GM18498 (cell line): Measurements from ENCODE around the gene LSMEM2.
A peak's percentile ranks its signal among the peaks of the same experiment; 100 is the strongest.
"Not testable (repeated sequence)": the region's sequence is repeated elsewhere in the genome, so short reads cannot be mapped to it uniquely, and the experiment has no call there.

Experiments used
- ATAC-seq: cut with Tn5 transposase; IDR thresholded peaks from one replicate; pipeline ENCODE4 v1.9.1; 2021; ENCODE audit warnings: mild to moderate bottlenecking, moderate library complexity; ENCODE audit not compliant: unreplicated experiment

LSMEM2 gene

DNA sequence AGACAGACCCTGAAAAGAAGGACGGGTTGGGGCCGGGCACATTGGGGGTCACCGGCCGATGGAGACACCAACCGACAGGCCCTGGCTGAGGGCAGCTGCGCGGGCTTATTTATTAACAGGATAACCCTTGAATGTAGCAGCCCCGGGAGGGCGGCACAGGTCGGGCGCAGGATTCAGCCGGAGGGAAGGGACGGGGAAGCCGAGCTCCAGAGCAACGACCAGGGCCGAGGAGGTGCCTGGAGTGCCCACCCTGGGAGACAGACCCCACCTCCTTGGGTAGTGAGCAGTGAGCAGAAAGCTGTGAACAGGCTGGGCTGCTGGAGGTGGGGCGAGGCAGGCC lies 2.2 kb upstream of the LSMEM2 start:
- no peak for ATAC-seq

DNA sequence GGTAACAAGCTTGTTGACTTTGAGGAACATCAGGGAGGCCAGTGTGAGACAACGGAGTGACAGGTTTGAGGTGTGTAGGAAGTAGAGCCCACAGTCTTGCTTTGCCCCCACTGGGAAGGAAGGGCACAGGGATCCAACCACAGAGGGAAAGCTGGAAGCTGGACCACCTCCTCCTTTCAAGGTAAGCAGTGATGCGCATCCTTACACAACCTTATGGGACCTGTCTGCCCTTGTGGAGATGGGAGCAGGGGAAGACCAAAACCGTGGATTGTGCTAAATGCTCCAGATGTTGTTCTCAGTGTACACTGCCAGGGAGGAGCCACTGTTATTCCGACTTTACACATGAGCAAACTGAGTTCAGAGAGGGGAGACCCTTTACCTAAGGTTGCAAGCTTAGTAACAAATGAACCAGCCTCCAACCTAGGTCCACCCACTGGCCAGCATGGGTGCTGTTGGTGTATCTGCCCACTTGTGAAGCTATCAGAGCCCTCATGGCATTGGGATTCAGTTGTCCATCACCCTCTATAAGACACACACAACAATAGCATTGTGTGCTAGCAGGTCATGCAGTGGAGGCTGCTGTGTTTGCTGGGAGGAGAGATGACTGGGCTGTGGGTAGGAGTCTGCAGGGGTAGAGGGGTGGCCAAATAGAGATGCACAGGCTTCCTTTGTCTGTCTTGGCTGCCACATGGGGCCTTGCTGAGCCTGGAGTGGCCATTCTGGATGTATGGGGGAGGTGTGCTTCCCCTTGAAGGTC lies 586 bp upstream of the LSMEM2 start:
- no peak for ATAC-seq

DNA sequence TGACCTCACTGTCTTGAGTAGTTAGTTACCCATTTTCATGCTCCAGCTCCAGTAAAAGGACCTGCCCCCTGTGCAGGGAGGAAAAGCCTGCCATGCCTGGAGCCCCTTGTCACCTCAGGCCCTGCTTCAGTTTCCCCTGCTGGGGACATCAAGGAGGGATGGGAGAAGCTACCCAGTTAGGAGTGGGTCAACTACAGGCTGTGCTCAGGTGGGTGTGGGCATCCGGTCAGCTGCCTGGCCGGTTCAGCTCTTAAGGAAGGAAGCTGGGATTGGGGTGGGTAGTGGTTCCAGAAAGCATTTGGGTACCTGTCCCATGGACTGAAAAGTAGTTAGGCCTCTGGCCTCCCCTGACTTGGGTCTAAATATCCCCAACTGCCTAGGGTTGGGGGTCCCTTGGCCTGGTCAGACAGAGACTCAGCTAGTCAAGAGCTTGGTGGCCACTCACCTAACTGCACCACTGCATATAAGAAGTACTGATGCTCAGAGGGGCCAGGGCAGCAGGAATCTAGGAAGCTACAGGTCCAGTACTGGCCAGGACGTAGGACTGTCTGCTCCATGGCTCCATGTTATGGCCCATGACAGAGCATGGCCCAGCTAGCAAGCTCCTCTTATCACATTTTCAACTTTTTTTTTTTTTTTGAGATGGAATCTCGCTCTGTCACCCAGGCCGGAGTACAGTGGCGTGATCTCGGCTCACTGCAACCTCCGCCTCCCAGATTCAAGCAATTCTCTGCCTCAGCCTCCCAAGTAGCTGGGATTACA lies 549 bp downstream of the LSMEM2 start:
- ATAC-seq, result no peak

DNA sequence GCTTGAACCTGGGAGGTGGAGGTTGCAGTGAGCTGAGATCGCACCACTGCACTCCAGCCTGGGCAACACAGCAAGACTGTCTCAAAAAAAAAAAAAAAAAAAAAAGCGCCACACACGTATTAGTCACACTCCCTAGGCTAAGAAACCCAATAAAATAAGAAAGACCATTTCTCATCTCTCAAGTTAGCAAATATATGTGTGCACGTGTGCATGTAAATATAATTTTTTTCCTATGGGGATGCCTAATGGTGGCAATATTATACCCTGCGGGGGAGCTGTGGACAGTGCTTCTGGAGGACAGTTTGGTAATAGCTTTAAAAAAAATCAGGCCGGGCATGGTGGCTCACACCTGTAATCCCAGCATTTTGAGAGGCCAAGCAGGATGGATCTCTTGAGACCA lies 5.2 kb downstream of the LSMEM2 start:
- not testable (repeated sequence) for ATAC-seq

DNA sequence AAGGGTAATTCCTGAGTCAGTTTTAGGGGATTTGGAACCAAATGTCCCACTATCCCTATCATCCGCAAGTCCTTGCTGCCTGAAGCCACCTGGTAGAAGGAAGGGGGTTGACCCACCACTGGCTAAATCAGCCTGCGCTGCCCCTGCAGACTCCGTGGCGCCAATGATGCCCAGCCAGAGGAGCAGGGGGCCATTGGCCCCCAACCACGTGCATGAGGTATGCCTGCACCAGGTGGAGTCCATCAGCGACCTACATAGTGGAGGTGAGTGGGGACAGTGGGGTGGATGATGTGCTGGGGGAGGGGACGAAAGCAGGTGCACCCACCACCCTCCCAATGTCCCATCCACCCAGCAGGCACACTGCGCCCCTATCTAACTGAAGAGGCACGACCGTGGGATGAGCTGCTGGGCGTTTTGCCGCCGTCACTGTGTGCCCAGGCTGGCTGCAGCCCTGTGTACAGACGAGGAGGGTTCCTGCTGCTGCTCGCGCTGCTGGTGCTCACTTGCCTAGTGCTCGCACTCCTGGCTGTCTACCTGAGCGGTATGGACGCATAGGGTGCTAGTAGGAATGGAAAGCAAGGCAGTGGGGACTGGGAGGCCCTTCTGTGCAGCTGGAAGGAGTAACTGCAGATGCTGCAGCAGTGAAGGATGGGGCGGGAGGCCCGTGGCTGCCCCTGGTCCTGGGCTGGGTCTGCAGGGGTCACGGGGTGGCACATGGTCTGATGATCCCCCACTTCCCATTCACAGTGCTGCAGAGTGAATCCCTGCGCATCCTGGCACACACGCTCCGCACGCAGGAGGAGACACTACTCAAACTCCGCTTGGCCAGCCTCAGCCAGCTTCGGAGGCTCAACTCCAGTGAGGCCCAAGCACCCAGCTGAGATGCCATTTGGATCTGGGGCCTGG lies 7.7 kb downstream of the LSMEM2 start:
- no peak for ATAC-seq

DNA sequence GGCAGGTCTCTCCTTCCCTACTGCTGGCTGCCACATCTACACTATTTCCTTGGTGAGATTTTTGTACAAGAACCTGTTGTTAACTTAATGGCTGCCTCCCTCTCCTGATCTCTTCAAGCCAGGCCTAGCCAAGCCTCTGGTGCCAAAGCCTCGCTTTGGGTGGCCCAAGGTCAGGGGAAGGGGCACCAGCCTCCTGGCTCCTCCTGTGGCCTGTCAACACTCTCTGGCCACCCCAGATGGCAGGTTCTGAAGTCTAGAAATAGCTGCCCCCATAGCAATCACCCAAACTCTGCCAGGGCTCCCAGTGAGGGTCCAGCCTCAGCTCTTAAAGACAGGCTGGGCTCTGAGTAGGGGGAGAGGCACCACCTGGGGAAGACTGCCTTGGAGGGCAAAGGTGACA lies 8.4 kb downstream of the LSMEM2 start:
- ATAC-seq, result no peak

DNA sequence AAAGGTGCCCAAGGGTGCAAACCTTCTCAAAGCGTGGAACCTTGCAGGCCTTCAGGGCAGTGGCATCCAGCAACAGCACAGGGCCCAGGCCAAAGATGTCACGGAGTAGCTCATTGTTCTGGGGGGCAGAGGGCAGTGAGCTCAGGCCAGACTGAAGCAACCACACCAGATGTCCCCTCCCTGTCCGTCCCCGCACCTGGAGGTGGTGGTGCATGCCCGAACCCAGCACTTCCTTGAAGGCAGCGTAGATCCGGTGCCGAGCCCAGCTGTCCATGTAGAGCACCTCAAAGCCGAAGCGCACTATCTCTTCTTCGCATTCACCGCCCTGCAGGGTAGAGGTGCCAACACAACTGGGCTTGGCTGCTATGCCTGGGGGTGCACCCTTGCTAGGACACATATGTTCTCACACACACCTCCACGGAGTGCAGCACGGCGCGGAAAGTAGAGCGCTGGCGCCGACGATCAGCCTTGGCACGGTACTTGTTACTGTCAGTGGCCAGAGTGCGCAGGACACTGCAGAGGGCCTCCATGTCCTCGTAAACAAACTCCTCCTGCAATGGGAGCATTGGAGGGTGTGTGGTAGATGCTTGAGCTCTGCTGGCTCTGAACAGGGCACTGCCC lies 9.6 kb downstream of the LSMEM2 start:
- no peak for ATAC-seq

DNA sequence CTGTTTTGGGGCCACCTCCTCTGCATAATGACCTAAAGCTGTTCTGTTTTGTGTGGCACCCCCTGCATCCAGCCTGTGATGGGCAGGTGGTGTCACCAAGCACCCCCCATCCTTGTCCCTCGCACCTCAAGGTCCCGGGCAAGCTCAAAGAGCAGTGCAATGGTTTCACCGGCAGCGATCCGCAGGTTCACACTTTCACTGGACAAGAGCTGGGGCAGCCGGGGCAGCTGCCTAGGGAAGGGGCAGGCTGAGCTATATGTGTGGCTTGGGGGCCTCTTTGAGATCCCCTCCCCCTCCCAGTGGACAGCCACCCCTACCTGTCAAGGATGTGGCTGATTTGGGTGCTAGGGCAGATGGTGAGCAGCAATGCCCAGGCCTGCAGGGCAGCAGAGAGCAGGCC lies 10.2 kb downstream of the LSMEM2 start:
- ATAC-seq, result no peak

DNA sequence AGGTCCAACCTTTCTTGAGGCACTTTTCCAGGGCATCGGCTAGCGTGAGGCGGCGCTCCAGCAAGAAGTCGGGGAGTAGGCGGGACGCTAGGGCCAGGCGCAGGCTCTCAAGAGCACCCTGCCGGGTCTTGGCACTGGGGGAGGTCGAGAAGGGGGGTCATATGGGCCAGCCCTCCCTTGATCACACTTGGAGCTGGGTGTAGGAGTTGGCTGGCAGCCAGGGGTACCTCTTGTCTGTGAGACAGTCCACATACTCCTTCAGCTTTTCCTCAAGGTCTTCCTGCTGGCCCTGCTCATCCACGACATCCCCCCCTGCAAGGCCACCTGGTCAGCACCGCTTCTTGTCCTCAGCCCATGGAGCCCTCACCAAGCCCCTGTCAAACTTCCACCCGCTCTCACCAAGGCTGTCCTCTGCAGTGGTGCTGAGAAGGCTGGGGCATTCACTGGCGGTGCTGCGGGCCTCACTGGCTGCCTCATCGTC lies 11.3 kb downstream of the LSMEM2 start:
- no peak for ATAC-seq

DNA sequence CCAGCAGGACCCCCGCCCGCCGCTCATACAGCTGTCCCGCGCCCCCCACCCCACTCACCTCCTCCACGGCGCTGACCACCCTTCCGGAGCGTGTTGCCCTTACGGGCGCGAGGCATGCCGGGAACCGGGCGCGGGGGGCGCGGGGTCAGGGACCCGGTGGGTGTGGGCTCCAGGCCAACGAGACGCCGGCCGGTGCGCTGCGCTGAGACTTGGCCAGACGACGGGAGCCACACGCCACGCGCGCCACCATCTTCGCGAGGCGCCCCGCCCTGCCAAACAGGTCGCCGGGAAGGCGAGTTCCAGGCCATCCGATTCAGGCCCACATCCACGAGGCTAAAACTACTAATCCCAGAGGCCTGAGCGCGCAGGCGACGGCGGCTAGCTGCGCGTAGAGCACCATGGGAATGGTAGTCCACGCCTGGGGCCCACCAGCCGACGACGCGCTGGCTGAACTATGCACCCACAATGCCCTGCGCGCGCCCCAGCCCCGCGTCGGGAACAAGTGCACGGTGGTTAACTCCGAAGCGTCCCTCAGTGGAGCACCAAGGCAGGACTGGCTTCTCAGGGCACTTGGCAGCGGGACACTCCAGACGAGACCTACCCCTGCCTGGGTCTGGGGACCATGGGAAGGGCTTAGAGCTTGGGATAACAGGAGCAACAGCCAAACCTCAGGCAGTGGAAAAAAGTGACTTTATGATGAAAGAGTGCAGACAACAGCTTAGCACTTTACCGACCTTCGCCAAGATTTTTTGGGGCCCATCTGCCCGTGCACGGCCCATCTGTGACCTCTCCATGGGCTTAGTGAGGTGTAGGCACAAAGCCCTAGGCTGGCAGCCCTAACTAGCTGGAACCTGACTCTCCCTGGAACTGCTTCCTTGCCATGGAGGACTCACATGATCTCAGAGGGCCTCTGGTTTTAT lies 13.5 kb downstream of the LSMEM2 start, which contains the start of gene IFRD2:
IFRD2 (minus strand) TSS at position 271 of the 920 bp plus-strand sequence; CDS start at position 116, 155 bp downstream.
- peak; percentile 95 for ATAC-seq

DNA sequence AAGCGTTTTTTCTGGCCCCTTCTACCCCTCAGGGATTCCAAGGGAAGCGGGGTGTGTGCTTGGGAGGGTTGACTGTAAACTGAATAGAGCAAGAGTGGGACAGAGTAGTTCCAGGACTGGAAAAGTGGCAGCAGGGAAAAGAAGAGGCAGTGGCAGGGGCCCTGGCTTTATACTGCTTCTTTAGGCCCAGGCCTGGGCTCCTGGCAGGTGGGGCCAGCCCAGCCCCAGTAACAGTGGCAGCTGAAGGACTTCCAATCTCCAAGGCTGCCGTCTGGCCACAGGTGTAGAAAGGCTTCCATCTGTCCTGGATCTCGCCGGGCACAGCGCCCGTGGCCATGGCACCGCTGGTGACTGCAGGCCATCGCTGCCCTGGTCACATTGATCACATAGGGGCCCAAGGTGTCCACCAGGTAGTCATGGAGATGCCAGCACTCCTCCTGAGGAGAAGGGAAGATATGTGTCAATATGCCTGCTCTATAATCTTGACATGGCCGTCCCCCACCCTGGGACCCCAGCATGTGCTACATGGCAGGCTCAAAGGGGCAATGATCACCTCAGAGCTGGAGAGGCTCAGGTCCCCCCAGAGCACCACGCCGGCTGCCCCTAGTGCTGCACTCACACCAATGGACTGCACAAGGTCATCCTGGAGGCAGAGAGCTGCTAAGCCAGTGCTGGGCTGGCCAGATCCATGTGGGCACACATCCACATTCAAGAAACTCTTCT lies 14.4 kb downstream of the LSMEM2 start:
- ATAC-seq, result no peak

DNA sequence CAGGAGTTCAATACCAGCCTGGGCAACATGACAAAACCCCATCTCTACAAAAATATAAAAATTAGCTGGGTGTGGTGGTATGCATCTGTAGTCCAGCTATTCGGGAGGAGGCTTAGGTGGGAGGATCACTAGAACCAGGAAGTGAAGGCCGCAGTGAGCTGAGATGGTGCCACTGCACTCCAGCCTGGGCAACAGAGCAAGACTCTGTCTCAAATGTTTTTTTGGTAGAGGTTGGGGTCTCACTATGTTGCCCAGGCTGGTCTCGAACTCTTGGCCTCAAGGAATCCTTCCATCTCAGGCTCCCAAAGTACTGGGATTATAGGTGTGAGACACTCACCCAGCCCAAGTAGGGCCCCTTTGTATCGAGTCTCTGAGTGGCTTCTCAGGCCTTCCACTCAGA lies 15.2 kb downstream of the LSMEM2 start:
- ATAC-seq, result no peak

DNA sequence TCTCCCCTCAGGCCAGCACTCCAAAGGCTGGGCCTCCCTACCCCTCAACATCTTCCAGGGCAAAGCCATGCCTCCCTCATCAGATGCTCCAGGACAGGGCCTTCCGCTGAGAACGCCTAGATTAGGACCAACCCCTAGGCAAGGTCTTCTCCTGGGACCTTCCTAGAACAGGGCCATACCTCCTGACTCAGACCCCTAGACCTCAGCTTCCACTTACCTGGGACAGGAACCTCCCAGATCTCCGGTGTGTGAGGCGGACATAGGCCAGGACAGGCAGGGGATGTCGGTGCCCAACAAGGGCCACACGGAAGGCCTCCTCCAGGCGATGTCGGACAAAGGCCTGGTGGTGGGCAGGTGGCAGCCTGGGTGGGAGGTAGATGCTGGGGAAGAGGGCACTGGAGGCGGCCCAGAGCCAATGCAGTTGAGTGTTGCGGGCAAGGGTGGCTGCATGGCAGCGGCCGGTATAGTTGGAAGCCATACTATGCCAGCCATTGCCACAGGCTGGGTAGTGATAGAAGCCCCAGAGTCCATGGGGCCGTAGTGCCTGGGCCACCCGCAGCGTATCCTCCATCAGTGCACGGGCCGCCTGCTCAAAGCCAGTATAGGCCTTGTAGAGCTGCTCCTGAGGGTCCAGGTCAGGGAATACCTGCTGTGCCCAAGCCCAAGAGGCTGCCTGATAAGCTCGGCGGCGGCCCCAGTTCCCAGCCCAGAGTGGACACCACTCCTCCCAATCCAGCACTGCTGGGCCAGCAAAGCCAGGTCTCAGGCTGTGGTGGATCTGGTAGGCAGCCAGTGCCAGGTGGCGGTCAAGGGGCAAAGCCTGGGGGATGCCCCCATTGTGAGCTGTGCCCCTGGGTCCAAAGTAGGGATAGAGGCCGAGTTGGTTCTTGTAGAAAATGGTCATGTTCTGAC lies 15.9 kb downstream of the LSMEM2 start:
- no peak for ATAC-seq

DNA sequence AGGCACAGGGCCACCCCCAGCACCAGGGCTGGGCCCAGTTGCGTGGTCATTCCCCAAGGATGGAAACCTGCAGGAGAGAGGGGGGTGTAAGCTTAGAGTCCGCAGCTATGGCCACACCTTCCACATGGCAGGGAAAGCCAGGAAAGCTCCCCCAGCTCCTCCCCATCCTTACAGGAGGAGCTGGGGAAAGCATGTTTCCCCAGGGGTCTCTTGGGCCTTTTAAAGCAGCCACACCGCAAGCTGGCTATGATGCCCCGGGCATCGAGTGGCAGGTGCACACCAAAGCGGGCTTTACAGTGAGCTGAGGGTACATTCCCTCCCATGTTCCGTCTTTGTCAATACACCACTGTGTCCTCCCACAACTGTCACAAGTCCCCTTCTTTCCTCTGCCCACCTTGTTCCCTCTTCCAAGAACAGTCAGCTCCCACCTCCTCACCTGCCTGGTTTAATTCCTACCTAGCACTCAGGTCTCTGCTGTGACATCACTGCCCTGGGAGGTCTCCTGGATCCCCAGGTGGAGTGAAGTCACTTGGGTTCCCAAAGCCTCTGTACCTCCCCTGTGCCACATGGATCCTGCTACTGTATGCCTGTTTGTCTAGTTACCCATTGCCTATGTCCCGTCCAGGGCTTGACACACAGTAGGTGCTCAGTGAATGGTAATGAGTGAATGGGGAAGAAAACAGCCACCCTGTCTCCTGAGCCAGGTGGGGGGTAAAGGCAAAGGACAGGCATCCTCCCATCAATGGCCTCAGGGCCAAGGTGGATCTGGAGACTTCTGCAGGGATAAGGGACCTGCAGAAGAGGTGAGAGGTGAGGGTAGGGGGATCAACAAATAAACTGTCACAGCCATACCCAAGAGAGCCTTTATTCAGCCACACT lies 16.9 kb downstream of the LSMEM2 start:
- no peak for ATAC-seq

DNA sequence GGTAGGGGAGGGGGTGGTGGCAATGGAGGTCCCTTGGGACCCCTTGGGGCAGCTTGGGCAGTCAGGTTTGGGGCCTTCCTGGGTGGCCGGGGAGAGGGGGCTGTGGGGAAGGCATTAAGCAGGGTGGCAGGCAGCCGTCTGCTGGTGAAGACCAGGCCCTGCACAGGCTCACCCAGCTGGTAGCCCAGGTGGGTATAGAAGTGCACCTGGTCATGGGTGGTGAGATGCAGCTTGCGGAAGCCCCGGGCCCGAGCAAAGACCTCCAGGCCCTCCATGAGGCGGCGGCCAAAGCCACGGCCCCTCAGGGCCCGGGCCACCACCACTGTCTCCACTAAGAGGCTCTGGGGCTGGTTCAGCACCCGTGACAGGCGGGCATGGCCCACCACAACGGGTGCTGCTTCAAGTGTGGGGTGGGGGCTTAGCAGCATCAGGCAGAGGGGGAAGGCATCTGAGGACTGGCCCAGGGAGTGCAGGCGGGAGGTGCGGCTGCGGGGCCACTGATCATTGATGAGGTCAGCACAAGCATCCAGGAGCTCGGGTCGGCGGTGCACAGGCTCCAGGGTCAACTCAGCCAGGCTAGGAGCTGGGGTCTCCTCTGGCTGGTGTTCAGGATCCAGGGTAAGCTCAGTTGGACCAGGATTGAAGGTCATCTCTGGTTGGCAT lies 18.0 kb downstream of the LSMEM2 start:
- ATAC-seq, result no peak

DNA sequence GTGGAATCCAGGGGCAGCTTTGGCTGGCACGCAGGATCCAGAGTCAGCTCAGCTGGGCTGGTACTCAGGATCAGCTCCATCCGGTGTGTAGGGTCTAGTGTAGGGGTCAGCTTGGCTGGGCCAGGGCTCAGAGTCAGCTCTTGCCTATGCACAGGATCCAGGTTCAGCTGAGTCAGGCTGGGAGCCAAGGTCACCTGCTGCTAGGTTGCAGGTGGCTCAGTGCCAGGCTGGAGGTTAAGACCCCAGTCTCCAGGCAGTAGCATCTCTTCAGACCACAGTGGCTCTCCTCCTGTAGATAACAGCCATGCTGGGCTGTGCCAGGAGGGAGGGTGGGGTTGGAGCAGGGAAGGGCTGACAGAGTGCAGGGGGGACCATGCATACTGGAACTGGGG lies 18.5 kb downstream of the LSMEM2 start:
- ATAC-seq, result no peak
